ENCODE results near the gene AKR7A2. TPM values are rescaled to one million over a fixed set of nuclear protein-coding genes. Genes with fewer than 3 reads are reported as not detected.

Gene AKR7A2
- total RNA-seq, 1 donor from 2014 or later: 30.3 TPM

DNA sequence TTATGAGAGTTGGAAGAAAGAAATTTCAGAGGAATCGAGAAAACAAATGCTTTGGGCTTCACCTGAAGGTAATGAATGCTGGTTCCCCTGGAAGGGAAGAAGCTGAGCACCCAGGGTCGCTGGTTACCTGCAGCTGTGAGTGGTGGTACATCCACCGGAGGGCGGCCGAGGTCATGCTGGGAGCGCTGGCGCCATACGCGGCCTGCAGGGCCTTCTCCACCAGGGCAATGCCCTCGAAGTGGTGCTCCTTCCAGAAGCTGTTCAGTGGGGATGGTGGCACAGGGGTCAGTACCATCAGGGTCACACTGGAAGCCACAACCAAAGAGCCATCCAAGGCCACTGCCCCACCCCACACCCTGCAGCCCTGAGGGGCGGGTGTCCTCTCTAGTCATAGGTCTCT, 43.5 kb downstream of the AKR7A2 start:
- DNase-seq (ENCODE audit: low read depth) (no peak), FAIRE-seq (no peak)
- Mint-ChIP-seq H3K4me1 (ENCODE audit: low read depth, unreplicated experiment) (no peaks in the 10 kb centered on the region), H3K27me3 (ENCODE audit: low read depth, unreplicated experiment) (peaks cover 15% of the 10 kb centered on the region), H3K9me3 (ENCODE audit: unreplicated experiment) (peaks cover 11% of the 10 kb centered on the region), H3K36me3 (ENCODE audit: low read depth, unreplicated experiment) (peaks cover 8% of the 10 kb centered on the region), H3K27ac (ENCODE audit: unreplicated experiment) (no peak overlapping the region), H3K4me3 (ENCODE audit: unreplicated experiment) (no peak overlapping the region)
- no peak overlapping the region for H3K27ac ChIP-seq (ENCODE audit: low read depth, low read length)
- no peak overlapping the region for H2AFZ ChIP-seq (ENCODE audit: low read depth, low read length)
- no peak overlapping the region for H3K4me2 ChIP-seq (ENCODE audit: low read length)
- no peak overlapping the region for H3K4me3 ChIP-seq (ENCODE audit: insufficient read depth, low read depth, low read length)
- H3K36me3 ChIP-seq (ENCODE audit: insufficient read depth, low read length): no peaks in the 10 kb centered on the region
- H3K79me2 ChIP-seq (ENCODE audit: insufficient read depth, low read length): no peaks in the 10 kb centered on the region
- H4K20me1 ChIP-seq (ENCODE audit: insufficient read depth, low read length): no peaks in the 10 kb centered on the region
- H3K4me1 ChIP-seq (ENCODE audit: insufficient read depth, low read length): no peaks in the 10 kb centered on the region
- no peaks in the 10 kb centered on the region for H3K9me3 ChIP-seq (ENCODE audit: insufficient read depth, low read depth, low read length)
- no peak for TF ChIP-seq EZH2 (IDR thresholded peaks at IDR 0.05; ENCODE audit: insufficient read depth, low read length)
- TF ChIP-seq, protein P1, sequence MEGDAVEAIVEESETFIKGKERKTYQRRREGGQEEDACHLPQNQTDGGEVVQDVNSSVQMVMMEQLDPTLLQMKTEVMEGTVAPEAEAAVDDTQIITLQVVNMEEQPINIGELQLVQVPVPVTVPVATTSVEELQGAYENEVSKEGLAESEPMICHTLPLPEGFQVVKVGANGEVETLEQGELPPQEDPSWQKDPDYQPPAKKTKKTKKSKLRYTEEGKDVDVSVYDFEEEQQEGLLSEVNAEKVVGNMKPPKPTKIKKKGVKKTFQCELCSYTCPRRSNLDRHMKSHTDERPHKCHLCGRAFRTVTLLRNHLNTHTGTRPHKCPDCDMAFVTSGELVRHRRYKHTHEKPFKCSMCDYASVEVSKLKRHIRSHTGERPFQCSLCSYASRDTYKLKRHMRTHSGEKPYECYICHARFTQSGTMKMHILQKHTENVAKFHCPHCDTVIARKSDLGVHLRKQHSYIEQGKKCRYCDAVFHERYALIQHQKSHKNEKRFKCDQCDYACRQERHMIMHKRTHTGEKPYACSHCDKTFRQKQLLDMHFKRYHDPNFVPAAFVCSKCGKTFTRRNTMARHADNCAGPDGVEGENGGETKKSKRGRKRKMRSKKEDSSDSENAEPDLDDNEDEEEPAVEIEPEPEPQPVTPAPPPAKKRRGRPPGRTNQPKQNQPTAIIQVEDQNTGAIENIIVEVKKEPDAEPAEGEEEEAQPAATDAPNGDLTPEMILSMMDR (IDR thresholded peaks at IDR 0.05; ENCODE audit: insufficient read depth, low read depth, low read length): no peak
- no peaks in the 10 kb centered on the region for H3K27me3 ChIP-seq (ENCODE audit: insufficient read depth, low read length)
- no peak overlapping the region for H3K9ac ChIP-seq (ENCODE audit: low read length)

DNA sequence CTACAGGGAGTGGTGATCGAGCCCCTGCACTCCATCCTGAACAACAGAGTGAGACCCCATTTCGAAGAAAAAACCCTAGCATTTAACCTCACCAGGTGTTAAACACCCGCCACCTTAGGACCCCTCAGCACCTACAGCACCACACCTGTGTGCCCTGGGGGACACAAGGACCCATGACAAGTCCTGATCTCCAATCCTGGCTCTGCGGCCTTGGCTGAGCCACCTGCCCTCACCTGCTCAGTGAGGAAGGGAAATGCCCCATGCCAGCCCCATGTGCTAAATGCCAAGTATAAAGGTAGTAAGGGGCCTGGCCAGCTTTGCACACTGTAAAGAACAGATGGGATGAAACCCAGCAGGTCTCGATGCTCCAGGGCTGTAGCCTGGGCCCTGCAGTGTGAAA, 49.2 kb downstream of the AKR7A2 start:
- Histone ChIP-seq H3K27ac (ENCODE audit: low read depth, low read length) (no peak overlapping the region), H3K4me1 (ENCODE audit: insufficient read depth, low read length) (peaks cover 12% of the 10 kb centered on the region), H3K27me3 (ENCODE audit: insufficient read depth, low read length) (no peaks in the 10 kb centered on the region), H3K36me3 (ENCODE audit: insufficient read depth, low read length) (peaks cover 8% of the 10 kb centered on the region), H2AFZ (ENCODE audit: low read depth, low read length) (no peak overlapping the region), H3K9me3 (ENCODE audit: insufficient read depth, low read depth, low read length) (no peaks in the 10 kb centered on the region), H4K20me1 (ENCODE audit: insufficient read depth, low read length) (no peaks in the 10 kb centered on the region), H3K4me2 (ENCODE audit: low read length) (no peak overlapping the region), H3K4me3 (ENCODE audit: insufficient read depth, low read depth, low read length) (no peak overlapping the region), H3K9ac (ENCODE audit: low read length) (no peak overlapping the region), H3K79me2 (ENCODE audit: insufficient read depth, low read length) (no peaks in the 10 kb centered on the region)
- H3K36me3 Mint-ChIP-seq (ENCODE audit: low read depth, unreplicated experiment): peaks cover 8% of the 10 kb centered on the region
- H3K27ac Mint-ChIP-seq (ENCODE audit: unreplicated experiment): no peak overlapping the region
- peaks cover 4% of the 10 kb centered on the region for H3K9me3 Mint-ChIP-seq (ENCODE audit: unreplicated experiment)
- H3K4me3 Mint-ChIP-seq (ENCODE audit: unreplicated experiment): no peak overlapping the region
- no peak for DNase-seq (ENCODE audit: low read depth)
- H3K4me1 Mint-ChIP-seq (ENCODE audit: low read depth, unreplicated experiment): peaks cover 10% of the 10 kb centered on the region
- TF ChIP-seq EZH2 (IDR thresholded peaks at IDR 0.05; ENCODE audit: insufficient read depth, low read length): no peak
- TF ChIP-seq, protein P1 (IDR thresholded peaks at IDR 0.05; ENCODE audit: insufficient read depth, low read depth, low read length): no peak
- peaks cover 1% of the 10 kb centered on the region for H3K27me3 Mint-ChIP-seq (ENCODE audit: low read depth, unreplicated experiment)
- no peak for FAIRE-seq

DNA sequence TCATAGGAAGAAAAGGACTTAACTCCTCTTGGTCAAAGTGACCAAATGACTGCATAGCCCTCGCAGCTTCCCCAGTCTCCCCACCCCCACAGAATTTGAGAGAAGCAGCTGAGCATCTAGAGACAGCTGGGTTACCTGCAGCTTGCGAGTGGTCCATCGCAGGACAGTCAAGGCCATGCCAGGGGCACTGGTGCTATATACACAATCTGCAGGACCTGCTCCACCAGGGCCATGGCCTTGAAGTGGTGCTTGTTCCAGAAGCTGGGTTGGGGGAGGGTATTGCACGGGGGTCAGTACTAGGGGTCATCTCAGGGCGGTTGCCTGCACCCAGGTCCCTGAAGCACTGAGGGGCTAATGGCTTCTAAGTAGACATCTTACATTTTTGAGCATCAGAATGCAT, 49.9 kb downstream of the AKR7A2 start:
- Histone ChIP-seq H3K9me3 (ENCODE audit: insufficient read depth, low read depth, low read length) (no peaks in the 10 kb centered on the region), H3K27ac (ENCODE audit: low read depth, low read length) (no peak overlapping the region), H4K20me1 (ENCODE audit: insufficient read depth, low read length) (no peaks in the 10 kb centered on the region), H3K4me3 (ENCODE audit: insufficient read depth, low read depth, low read length) (no peak overlapping the region), H3K27me3 (ENCODE audit: insufficient read depth, low read length) (no peaks in the 10 kb centered on the region), H3K4me2 (ENCODE audit: low read length) (no peak overlapping the region), H2AFZ (ENCODE audit: low read depth, low read length) (no peak overlapping the region), H3K9ac (ENCODE audit: low read length) (no peak overlapping the region), H3K4me1 (ENCODE audit: insufficient read depth, low read length) (peaks cover 12% of the 10 kb centered on the region), H3K79me2 (ENCODE audit: insufficient read depth, low read length) (no peaks in the 10 kb centered on the region), H3K36me3 (ENCODE audit: insufficient read depth, low read length) (peaks cover 11% of the 10 kb centered on the region)
- Mint-ChIP-seq H3K4me1 (ENCODE audit: low read depth, unreplicated experiment) (peaks cover 10% of the 10 kb centered on the region), H3K27ac (ENCODE audit: unreplicated experiment) (no peak overlapping the region), H3K4me3 (ENCODE audit: unreplicated experiment) (no peak overlapping the region), H3K27me3 (ENCODE audit: low read depth, unreplicated experiment) (peaks cover 1% of the 10 kb centered on the region), H3K36me3 (ENCODE audit: low read depth, unreplicated experiment) (peaks cover 13% of the 10 kb centered on the region), H3K9me3 (ENCODE audit: unreplicated experiment) (peaks cover 4% of the 10 kb centered on the region)
- FAIRE-seq: no peak
- TF ChIP-seq, protein P1 (IDR thresholded peaks at IDR 0.05; ENCODE audit: insufficient read depth, low read depth, low read length): no peak
- TF ChIP-seq EZH2 (IDR thresholded peaks at IDR 0.05; ENCODE audit: insufficient read depth, low read length): no peak
- no peak for DNase-seq (ENCODE audit: low read depth)
